Frontal cortex (tissue), 4 donors: ENCODE results near the gene LRBA. TPM values are rescaled to one million over a fixed set of nuclear protein-coding genes. Genes with fewer than 3 reads are reported as not detected.
"Not testable (repeated sequence)": the region's sequence is repeated elsewhere in the genome, so short reads cannot be mapped to it uniquely, and the experiment has no call there.

Experiments used
- DNase-seq, 2 donors: peaks; one replicate each; pipeline ENCODE4 v3.0.0; 2012; ENCODE audit warnings: low spot score in 2 of 2
- FAIRE-seq: peaks from 2 replicates; lab custom pipeline; 2012; peaks lifted over from hg19 to GRCh38; lab: Jason Lieb, UNC
- total RNA-seq: library from RNA; depleted of rRNA; stranded (reverse); fragments of >200 nt; gene quantifications from one replicate; pipeline ENCODE4 v1.2.3, GENCODE V29; 2014
- donor health status: control.
- donor health status: control.
- donor health status: control.

LRBA gene
- total RNA-seq, 1 donor from 2014 or later: 23.2 TPM

DNA sequence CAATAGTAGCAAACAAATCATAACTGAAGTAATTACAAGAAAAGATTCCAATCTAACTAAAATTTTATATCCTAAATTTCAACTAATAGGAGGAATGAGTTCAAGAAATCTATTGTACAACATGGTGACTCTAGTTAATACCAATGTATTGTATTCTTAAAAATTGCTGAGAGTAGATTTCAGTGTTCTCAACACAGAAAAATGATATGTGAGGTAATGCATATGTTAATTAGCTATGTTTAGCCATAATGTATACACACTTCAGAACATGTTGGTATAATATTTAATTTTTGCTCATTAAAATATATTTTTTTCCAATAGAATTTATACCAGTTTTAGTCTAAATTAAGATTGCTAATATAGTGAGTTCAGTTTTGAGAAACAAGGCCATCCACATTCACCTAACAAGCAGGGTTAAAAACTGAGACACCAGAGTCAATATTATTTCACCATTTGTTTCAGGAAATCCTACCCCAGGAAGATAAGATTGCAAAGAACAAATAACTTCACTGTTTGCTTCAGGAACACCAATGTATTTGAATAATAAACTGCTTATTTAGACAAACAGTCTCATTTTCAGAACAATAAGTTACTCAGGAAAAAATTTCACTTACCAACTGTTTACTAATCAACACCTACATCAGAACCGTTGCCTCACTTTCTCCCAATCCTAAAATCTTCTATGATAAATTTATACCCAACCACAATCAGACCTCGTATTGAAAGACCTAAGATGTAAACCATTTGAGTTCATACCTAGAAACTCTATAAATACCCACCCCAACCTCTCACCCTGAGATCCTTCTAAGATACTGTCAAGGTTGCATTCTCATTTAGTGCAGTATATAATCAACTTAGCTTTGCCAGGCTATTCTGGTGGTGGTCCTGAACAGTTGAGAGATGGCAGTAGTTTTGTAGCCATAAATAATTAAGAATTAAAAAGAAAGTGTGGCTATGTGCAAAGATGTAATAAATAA is 300.3 kb downstream of the LRBA start:
- DNase-seq: no peak
- FAIRE-seq: no peak

DNA sequence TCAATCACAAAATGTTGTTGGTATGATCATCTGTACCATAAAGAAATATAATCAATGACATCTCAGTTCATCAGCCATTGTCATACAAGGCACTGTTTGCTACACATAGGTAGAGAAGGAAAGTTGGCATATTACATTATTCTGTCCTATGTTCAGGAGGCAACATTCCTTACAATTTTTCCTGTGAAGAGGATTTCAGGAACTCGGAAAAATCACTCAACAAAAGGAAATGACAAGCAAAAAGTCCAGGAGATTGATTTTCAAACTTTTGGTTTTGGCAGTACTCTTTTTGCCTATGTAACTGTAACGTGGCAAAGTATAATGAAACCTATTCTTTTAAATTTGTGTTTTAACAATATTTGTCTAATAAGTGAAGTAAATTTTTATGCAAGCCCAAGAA is 301.8 kb downstream of the LRBA start:
- FAIRE-seq (no peak), DNase-seq (no peak)

DNA sequence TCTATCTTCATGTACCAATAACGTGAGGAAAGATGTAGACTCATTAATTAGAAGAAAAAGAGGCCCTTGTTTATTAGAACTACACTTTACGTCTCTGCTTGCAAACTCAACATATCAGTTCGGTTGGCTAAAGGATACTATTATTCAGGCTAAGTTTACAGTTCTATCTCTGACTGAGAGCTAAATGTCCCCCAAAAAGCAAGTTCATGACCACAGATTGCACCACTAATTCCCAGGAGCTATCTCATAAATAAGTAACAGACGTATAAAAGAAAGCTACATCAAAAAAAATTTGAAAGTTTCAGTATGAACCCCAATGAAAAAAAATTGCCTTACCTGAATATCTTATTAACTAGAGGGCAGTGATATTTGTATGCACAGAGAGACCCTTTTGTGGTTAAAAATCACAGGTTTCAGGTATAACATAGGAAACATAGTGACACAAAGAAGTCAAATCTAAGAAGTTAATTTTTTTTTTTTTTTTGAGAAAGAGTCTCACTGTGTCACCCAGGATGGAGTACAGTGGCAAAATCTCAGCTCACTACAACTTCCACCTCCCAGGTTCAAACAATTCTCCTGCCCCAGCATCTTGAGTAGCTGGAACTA is 304.2 kb downstream of the LRBA start:
- DNase-seq (no peak), FAIRE-seq (no peak)

GRCh38 chr4:150708004-150708403 is 307.1 kb downstream of the LRBA start:
- DNase-seq: no peak
- no peak for FAIRE-seq

DNA sequence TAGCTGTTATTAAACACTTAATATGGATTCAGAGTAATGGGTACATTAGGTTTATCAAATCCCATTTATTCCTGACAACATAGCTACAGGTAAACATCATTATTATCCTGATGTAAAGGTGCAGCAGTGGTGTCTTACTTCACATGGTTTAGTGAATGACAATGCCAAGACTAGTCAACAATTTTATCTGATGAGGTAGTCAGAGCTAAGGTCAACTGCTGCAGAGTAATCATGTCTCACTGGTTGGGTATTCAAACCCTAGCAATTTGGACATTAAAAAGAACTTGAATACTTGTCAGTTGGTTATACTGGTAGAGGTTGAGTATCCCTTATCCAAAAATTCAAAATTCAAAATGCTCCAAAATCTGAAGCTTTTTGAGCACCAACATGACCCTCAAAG is 315.5 kb downstream of the LRBA start:
- no peak for FAIRE-seq

GRCh38 chr4:150695162-150695561 is 319.9 kb downstream of the LRBA start:
- FAIRE-seq (no peak), DNase-seq (no peak)

More for the DNA sequence above, 315.5 kb downstream of the LRBA start:
- DNase-seq: no peak

DNA sequence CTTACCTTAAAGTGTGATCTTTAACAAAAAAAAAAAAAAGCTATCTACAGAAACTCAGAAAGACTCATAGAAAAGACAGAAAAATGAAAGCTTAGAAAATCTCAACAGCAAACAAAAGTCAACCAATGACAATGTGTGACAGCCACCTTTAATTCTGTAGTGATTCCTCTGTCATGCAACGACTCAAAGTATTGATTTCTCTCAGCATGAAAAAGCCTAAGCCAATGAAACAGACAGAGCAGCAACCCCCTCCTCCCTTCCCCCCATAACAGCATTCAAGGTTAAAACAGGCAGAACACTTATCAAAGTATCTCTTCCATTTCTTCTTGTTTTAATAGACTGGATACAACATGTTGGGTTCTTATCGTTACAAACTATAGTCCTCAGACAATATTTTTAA is 320.6 kb downstream of the LRBA start:
- no peak for DNase-seq
- FAIRE-seq: no peak

- no peak for FAIRE-seq
These were observed 331.2 kb downstream of the LRBA start for GRCh38 chr4:150683775-150684350.

DNA sequence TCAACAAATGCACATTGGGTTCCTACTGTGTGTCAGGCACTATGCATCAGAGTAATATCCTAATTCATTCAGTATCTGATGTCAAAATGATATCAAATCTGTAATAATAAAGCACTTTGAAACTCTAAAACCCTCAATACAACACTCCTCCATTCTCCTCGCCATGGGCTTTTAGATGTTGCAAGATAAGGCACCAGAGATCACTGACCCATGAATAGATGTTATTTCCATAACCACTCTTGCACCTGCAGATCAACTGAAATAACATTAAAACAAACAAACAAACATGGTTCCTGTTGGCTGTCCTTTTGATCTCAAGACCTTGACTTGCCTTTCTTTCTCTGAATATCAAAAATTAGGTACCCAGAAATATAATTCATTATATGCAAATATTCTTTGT is 333.0 kb downstream of the LRBA start:
- FAIRE-seq: no peak
- no peak for DNase-seq

More at GRCh38 chr4:150683775-150684350, 331.2 kb downstream of the LRBA start:
- DNase-seq: no peak

- DNase-seq: no peak
- FAIRE-seq: no peak
These were observed 334.0 kb downstream of the LRBA start for GRCh38 chr4:150681063-150681462.

DNA sequence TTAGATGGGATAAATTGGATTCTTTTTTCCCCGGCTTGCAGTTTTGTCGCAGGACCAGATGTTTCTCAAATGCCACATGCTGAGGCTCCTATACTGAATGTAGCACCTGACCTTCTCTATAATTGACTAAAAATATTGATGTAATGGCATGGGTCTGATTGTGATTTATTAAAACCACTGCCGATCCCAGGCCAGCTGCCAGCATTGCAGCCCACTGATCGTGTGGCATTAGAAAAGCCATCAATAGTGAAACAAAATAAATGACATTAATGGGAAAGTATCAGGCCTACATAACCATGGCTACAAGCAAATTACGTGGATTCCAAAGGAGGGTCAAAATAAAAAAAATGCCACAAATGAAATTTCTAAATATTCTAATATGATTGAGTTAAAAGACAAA is 334.4 kb downstream of the LRBA start:
- no peak for FAIRE-seq
- no peak for DNase-seq

DNA sequence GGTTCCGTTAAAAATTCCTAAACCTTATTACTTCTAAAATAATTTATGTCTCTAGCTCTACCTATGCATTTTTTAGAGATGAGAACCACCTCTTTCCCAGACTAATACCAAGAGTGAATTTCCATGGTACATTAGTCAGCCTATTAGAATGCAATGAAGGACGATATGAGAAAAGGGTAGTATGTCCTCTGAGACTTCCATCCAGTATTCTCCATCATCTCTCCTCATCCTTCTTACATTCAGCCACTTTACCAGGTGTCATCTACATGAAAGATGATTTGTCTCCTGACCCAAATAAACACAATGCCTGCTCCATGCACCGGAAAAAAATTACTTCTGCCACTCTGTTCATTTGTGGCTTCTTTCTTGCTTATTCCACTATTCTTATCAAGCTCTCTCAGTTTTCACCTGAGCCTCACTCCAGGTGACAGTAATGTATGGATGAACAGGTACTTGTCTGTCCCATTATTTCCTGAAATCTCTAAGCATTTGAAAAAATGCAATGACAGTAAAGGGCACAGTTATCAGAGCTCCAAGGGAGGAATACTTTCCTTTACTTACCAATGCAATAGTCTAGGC is 335.2 kb downstream of the LRBA start:
- no peak for DNase-seq

GRCh38 chr4:150679018-150679764 is 335.9 kb downstream of the LRBA start:
- FAIRE-seq: no peak

More for the DNA sequence above, 335.2 kb downstream of the LRBA start:
- no peak for FAIRE-seq

DNA sequence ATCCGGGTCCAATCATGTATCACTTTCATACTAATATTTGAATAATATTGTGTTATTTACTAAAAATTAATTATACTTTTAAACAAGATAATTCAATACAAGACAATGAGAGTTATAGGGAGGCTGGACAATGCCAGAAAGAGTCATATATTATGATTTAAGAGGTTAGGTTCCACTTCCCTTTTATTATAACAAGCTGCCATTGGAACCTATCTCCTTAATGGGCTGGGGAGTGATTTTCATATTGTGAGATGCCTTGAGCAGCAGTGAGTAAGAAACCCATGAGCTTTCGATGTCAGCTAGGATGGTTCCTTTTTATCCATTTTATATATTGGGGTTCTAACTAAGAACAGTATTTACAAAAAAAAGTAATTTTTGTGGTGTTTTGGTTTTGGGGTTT is 341.3 kb downstream of the LRBA start:
- DNase-seq: no peak
- no peak for FAIRE-seq

More at GRCh38 chr4:150679018-150679764, 335.9 kb downstream of the LRBA start:
- no peak for DNase-seq

DNA sequence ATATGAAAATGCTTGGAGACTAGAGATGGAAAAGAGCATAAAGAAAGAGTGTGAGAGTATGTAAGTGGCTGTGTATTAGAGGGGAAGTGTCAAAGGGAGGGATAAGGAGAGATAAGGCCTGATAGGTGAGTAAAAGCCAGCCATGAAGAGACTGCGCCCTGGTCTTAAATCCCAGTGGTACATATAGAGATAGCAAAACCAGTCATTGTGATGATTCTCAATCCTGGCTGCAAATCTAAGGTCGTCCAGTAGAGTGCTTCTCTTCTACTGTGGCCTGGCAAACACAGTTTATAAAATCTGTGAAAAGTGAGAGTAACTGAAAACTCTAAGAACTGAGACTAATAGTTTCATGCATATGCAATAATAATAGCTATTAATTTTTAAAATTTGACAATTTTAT is 346.3 kb downstream of the LRBA start:
- FAIRE-seq: no peak
- no peak for DNase-seq

DNA sequence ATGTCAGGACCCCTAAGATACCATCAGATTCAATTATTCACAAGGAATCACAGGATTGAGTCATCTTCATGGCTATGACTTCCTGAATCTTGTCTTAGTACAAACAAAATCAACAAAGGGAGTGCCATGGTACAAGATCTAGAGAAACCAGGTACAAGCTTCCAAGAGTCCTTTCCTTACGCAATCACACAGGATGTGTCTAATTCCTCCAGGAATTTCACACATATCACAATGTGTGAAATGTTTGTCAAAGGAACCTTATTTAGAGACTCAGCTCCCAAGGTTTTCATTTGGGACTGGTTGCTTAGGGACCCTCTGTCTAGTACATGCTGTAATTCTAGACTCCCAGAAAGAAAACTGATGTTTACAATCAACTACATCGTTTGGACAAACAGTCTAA is 350.1 kb downstream of the LRBA start:
- FAIRE-seq (no peak), DNase-seq (no peak)

- DNase-seq (no peak), FAIRE-seq (peak; percentile 21)
These were observed 352.4 kb downstream of the LRBA start for GRCh38 chr4:150662686-150663085.

GRCh38 chr4:150661551-150661950 is 353.5 kb downstream of the LRBA start:
- not testable (repeated sequence) for FAIRE-seq, DNase-seq

GRCh38 chr4:150658258-150658657 is 356.8 kb downstream of the LRBA start:
- not testable (repeated sequence) for FAIRE-seq, DNase-seq

DNA sequence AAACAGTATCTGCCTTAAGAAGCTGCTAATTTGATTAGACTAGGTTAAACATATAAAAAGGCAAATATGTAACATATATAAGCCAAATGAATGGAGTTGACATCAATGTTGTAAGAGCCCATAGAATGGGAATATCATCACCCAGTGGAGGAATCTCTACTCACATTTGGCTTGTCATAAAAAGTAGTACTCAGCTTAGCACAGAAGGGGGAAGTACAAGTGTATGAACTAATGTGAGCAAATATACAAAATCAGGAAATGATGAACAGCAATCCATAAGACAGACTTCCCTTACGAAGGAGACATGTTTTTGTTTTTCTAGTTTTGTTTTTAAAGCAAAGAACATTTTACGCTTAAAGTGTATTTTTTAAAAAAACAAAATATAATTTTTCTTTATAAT is 358.2 kb downstream of the LRBA start:
- FAIRE-seq (no peak), DNase-seq (no peak)
